SH-SY5Y (cell line): ENCODE measurements around the gene VAPB.

Experiments
- GATA2 ChIP-seq: IDR thresholded peaks from 2 replicates; pipeline ENCODE4 v1.6.1; 2011; ENCODE audit warnings: mild to moderate bottlenecking, low read depth, low read length
- GATA3 ChIP-seq: IDR thresholded peaks from 2 replicates; pipeline ENCODE4 v1.6.1; 2011; ENCODE audit warnings: low read depth, mild to moderate bottlenecking, low read length, moderate library complexity

- TF ChIP-seq GATA2 (no peak), GATA3 (no peak)
Measured at GRCh38 chr20:58402305-58402704, 13.3 kb downstream of the VAPB start.
